ENCODE results near the gene CLEC10A. TPM values are rescaled to one million over a fixed set of nuclear protein-coding genes. Genes with fewer than 3 reads are reported as not detected.

Gene CLEC10A
- total RNA-seq, 1 experiment from 2014 or later: not detected

GRCh38 chr17:7042501-7043181 is 37.4 kb downstream of the CLEC10A start:
- CTCF ChIA-PET: no interaction called here
- Histone ChIP-seq H3K4me1 (ENCODE audit: control insufficient read depth, insufficient read depth, low read length) (peaks cover 12% of the 10 kb centered on the region), H3K27me3 (ENCODE audit: control insufficient read depth, insufficient read depth, low read length) (no peaks in the 10 kb centered on the region), H3K9me3 (ENCODE audit: control insufficient read depth, insufficient read depth, low read depth, low read length) (no peaks in the 10 kb centered on the region), H3K4me3 (ENCODE audit: low read depth in 2 of 2, low read length in 2 of 2) (peak overlapping the region; percentile 37 to 55), H3K27ac (ENCODE audit: low read length) (no peak overlapping the region), H3K36me3 (ENCODE audit: control insufficient read depth, insufficient read depth, low read length) (no peaks in the 10 kb centered on the region)
- in situ Hi-C loops (cut with HindIII; ENCODE audit: low pct_unique_long_range_greater_than_20kb, low sequenced_read_pairs) (no loop called here), intact Hi-C loops (cut with micrococcal nuclease; ENCODE audit: unreplicated experiment) (loop anchor here (10.0 kb wide), 1 partner anchor 122 kb away; no protein-coding TSS in a partner anchor)
- no peak for ATAC-seq
- DNase-seq (ENCODE audit: low read depth, low spot score): no peak
- no TSS peak for BruUV-seq (replicated peaks)
- POLR2A ChIA-PET: interaction anchor here (0.9 kb wide), 1 partner anchor 176 kb away, joined by 4 read pairs; no protein-coding TSS in a partner anchor
- TF ChIP-seq POLR2AphosphoS5 (IDR thresholded peaks at IDR 0.05; ENCODE audit: low read depth, low read length) (no peak), TCF7L2 (IDR thresholded peaks at IDR 0.05; ENCODE audit: low read depth, low read length) (no peak), SIN3A (IDR thresholded peaks at IDR 0.05; ENCODE audit: borderline replicate concordance, insufficient read depth, low read depth, low read length) (no peak), CTCF (IDR thresholded peaks at IDR 0.05) (no peak), REST (IDR thresholded peaks at IDR 0.05; ENCODE audit: insufficient read depth in 1 of 2, low read depth in 2 of 2, low read length in 1 of 2) (no peak)

GRCh38 chr17:7041607-7042500 is 38.2 kb downstream of the CLEC10A start:
- in situ Hi-C loops (cut with HindIII; ENCODE audit: low pct_unique_long_range_greater_than_20kb, low sequenced_read_pairs) (no loop called here), intact Hi-C loops (cut with micrococcal nuclease; ENCODE audit: unreplicated experiment) (loop anchor here (10.0 kb wide), 1 partner anchor 123 kb away; no protein-coding TSS in a partner anchor)
- H3K27me3 ChIP-seq (ENCODE audit: control insufficient read depth, insufficient read depth, low read length): no peaks in the 10 kb centered on the region
- no peak for ATAC-seq
- ChIA-PET CTCF (no interaction called here), POLR2A (interaction anchor here (0.6 kb wide), 1 partner anchor 100 kb away, joined by 7 read pairs; no protein-coding TSS in a partner anchor)
- H3K9me3 ChIP-seq (ENCODE audit: control insufficient read depth, insufficient read depth, low read depth, low read length): no peaks in the 10 kb centered on the region
- no peak overlapping the region for H3K27ac ChIP-seq (ENCODE audit: low read length)
- H3K36me3 ChIP-seq (ENCODE audit: control insufficient read depth, insufficient read depth, low read length): no peaks in the 10 kb centered on the region
- DNase-seq (ENCODE audit: low read depth, low spot score): no peak
- BruUV-seq (replicated peaks): no TSS peak
- no peak for TF ChIP-seq TCF7L2 (IDR thresholded peaks at IDR 0.05; ENCODE audit: low read depth, low read length)
- TF ChIP-seq POLR2AphosphoS5 (IDR thresholded peaks at IDR 0.05; ENCODE audit: low read depth, low read length): no peak
- TF ChIP-seq REST (IDR thresholded peaks at IDR 0.05; ENCODE audit: insufficient read depth in 1 of 2, low read depth in 2 of 2, low read length in 1 of 2): no peak
- TF ChIP-seq CTCF (IDR thresholded peaks at IDR 0.05): no peak
- no peak overlapping the region for H3K4me3 ChIP-seq (ENCODE audit: low read depth in 2 of 2, low read length in 2 of 2)
- H3K4me1 ChIP-seq (ENCODE audit: control insufficient read depth, insufficient read depth, low read length): peaks cover 12% of the 10 kb centered on the region
